ENCODE measurements around the gene PPP2R3B. TPM values are rescaled to one million over a fixed set of nuclear protein-coding genes. Genes with fewer than 3 reads are reported as not detected.
A peak's percentile ranks its signal among the peaks of the same experiment; 100 is the strongest.

The PPP2R3B gene
- total and polyA plus RNA-seq, 2 of the 13 experiments (the other 11 are each of a cell fraction or from before 2014, with no cell fraction given), result 17.0 to 21.4 TPM

GRCh38 chrX:319579-320125 is 67.1 kb downstream of the PPP2R3B start (continued):
- TF ChIP-seq FOXO4 (CRISPR knock-in tag; conservative IDR thresholded peaks at IDR 0.05), result no peak
- no peak for TF ChIP-seq KLF9 (CRISPR knock-in tag; IDR thresholded peaks at IDR 0.05; ENCODE audit: low read depth)
- TF ChIP-seq ZSCAN22 (CRISPR knock-in tag; IDR thresholded peaks at IDR 0.05), result no peak
- no peak for TF ChIP-seq EEA1 (CRISPR knock-in tag; IDR thresholded peaks at IDR 0.05; ENCODE audit: borderline replicate concordance)
- no peak for TF ChIP-seq NCOA1 (CRISPR knock-in tag; IDR thresholded peaks at IDR 0.05)
- no peak for TF ChIP-seq ATF7 (IDR thresholded peaks at IDR 0.05)
- no peak for TF ChIP-seq ATF7 (CRISPR knock-in tag; IDR thresholded peaks at IDR 0.05)
- TF ChIP-seq IRX3 (CRISPR knock-in tag; IDR thresholded peaks at IDR 0.05; ENCODE audit: borderline replicate concordance, low read depth), result no peak
- TF ChIP-seq HIVEP1 (CRISPR knock-in tag; IDR thresholded peaks at IDR 0.05), result no peak
- TF ChIP-seq MTERF4 (CRISPR knock-in tag; IDR thresholded peaks at IDR 0.05), result no peak
- no peak for TF ChIP-seq TBL1XR1 (IDR thresholded peaks at IDR 0.05; ENCODE audit: borderline replicate concordance, low read length, partially characterized antibody)
- TF ChIP-seq, protein P1, sequence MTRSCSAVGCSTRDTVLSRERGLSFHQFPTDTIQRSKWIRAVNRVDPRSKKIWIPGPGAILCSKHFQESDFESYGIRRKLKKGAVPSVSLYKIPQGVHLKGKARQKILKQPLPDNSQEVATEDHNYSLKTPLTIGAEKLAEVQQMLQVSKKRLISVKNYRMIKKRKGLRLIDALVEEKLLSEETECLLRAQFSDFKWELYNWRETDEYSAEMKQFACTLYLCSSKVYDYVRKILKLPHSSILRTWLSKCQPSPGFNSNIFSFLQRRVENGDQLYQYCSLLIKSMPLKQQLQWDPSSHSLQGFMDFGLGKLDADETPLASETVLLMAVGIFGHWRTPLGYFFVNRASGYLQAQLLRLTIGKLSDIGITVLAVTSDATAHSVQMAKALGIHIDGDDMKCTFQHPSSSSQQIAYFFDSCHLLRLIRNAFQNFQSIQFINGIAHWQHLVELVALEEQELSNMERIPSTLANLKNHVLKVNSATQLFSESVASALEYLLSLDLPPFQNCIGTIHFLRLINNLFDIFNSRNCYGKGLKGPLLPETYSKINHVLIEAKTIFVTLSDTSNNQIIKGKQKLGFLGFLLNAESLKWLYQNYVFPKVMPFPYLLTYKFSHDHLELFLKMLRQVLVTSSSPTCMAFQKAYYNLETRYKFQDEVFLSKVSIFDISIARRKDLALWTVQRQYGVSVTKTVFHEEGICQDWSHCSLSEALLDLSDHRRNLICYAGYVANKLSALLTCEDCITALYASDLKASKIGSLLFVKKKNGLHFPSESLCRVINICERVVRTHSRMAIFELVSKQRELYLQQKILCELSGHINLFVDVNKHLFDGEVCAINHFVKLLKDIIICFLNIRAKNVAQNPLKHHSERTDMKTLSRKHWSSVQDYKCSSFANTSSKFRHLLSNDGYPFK (CRISPR knock-in tag; IDR thresholded peaks at IDR 0.05; ENCODE audit: borderline replicate concordance), result 0 out of 2 replicates have a peak, but pooled peaks have one; percentile 6
- no peak for TF ChIP-seq PHF21A (CRISPR knock-in tag; IDR thresholded peaks at IDR 0.05)
- TF ChIP-seq NCOA2 (CRISPR knock-in tag; IDR thresholded peaks at IDR 0.05), result no peak
- TF ChIP-seq BCL6 (CRISPR knock-in tag; IDR thresholded peaks at IDR 0.05), result no peak
- no peak for TF ChIP-seq MXD3 (CRISPR knock-in tag; IDR thresholded peaks at IDR 0.05)
- no peak for TF ChIP-seq KAT8 (CRISPR knock-in tag; IDR thresholded peaks at IDR 0.05)
- 0 out of 2 replicates have a peak, but pooled peaks have one; percentile 7 for TF ChIP-seq ZNF501 (CRISPR knock-in tag; IDR thresholded peaks at IDR 0.05)
- TF ChIP-seq SP5 (CRISPR knock-in tag; IDR thresholded peaks at IDR 0.05; ENCODE audit: borderline replicate concordance, low read depth), result no peak
- TF ChIP-seq ZNF414 (CRISPR knock-in tag; IDR thresholded peaks at IDR 0.05), result no peak
- TF ChIP-seq ZFP91 (CRISPR knock-in tag; IDR thresholded peaks at IDR 0.05; ENCODE audit: borderline replicate concordance), result no peak; the same call in 1 of the 2 replicates
- 0 out of 2 replicates have a peak, but pooled peaks have one; percentile 39 for TF ChIP-seq ZNF607 (CRISPR knock-in tag; IDR thresholded peaks at IDR 0.05; ENCODE audit: borderline replicate concordance)
- no peak for TF ChIP-seq ZFYVE20 (CRISPR knock-in tag; IDR thresholded peaks at IDR 0.05; ENCODE audit: borderline replicate concordance, low read depth)

All from HepG2 (cell line).